ENCODE results near the gene SRSF6.

SRSF6 gene

DNA sequence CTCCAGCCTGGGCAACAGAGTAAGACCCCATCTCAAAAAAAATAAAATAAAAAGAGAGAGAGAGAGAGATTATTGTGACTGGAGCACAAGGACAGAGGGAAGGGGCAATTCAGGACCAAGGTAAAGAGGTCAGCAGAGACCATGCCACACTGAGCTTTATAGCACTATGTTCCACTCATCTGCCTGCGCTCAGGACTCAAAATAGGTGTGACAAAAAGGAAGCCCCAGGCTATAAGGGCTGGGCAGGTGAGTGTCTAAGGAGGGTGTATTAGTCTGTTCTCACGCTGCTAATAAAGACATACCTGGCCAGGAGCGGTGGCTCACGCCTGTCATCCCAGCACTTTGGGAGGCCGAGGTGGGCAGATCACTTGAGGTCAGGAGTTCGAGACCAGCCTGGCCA, 23.1 kb upstream of the SRSF6 start:
- WGBS (ENCODE audit: extremely low coverage, insufficient coverage, insufficient read length): no CpG with 5 or more reads among the region's 6 CpGs

DNA sequence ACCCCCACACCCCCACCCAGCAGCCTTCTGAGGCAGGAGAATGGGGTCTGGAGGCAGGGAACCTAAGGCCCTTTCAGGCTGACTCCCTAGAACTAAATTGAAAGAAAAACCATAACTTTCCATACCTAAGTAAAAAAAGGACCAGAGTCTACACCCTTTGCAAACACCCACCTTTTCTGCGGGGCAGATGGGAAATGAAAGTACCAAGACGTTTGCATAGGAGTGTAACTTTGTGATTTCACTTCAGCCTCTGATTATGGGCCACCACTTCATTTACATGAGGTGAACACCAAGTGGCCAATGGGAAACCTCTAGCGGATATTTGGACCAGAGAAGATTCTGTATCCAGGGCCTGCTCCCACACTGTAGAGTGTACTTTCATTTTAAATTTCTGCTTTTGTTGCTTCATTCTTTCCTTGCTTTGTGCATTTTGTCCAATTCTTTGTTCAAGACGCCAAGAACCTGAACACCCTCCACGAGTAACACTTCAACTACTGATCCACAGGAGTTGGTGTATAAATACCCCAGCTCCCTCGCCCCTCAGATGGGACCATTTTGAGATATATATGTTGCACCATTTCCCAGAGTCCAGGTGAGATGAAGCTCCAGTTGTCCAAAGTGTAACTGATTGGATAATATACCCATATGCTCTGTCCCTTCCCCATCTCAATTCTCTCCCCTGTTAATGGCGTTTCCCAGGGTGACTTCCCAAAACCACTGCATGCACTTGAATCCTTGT, 18.9 kb upstream of the SRSF6 start:
- H3K27me3 ChIP-seq (ENCODE audit: insufficient read depth, low read length): no peaks in the 10 kb centered on the region
- DNase-seq: no peak
- H3K79me2 ChIP-seq (ENCODE audit: control insufficient read depth, insufficient read depth, low read length, poor library complexity): no peaks in the 10 kb centered on the region
- H3K23ac ChIP-seq (ENCODE audit: low read length): no peak overlapping the region
- H4K8ac ChIP-seq (ENCODE audit: low read depth, low read length): no peak overlapping the region
- H3K4me1 ChIP-seq (ENCODE audit: control insufficient read depth in 1 of 2, insufficient read depth in 2 of 2, low read length in 2 of 2): no peaks in the 10 kb centered on the region
- H3K27ac ChIP-seq (ENCODE audit: low read depth, low read length): no peak overlapping the region
- no peak overlapping the region for H2AFZ ChIP-seq (ENCODE audit: insufficient read depth, low read length, poor library complexity)
- no CpG with 5 or more reads among the region's 7 CpGs for WGBS (ENCODE audit: extremely low coverage, insufficient coverage, insufficient read length)
- no peak overlapping the region for H2BK5ac ChIP-seq (ENCODE audit: low read depth, low read length, poor library complexity)
- H3K36me3 ChIP-seq (ENCODE audit: control insufficient read depth in 1 of 2, insufficient read depth in 2 of 2, low read length in 2 of 2): no peaks in the 10 kb centered on the region
- no peak overlapping the region for H3K14ac ChIP-seq (ENCODE audit: low read length)
- H3K9ac ChIP-seq (ENCODE audit: low read length): no peak overlapping the region
- H2AK5ac ChIP-seq (ENCODE audit: low read length): no peak overlapping the region
- H4K91ac ChIP-seq (ENCODE audit: low read depth, low read length): no peak overlapping the region
- H3K4ac ChIP-seq (ENCODE audit: low read depth, low read length): no peak overlapping the region
- no peak overlapping the region for H4K12ac ChIP-seq (ENCODE audit: low read depth, low read length)
- no peak overlapping the region for H2BK120ac ChIP-seq (ENCODE audit: insufficient read depth, low read length, poor library complexity)
- no peak overlapping the region for H3K18ac ChIP-seq (ENCODE audit: low read length)
- no peak overlapping the region for H3K4me3 ChIP-seq (ENCODE audit: low read depth, low read length)
- H3K9me3 ChIP-seq (ENCODE audit: insufficient read depth, low read depth, low read length): no peaks in the 10 kb centered on the region
- no peaks in the 10 kb centered on the region for H3K79me1 ChIP-seq (ENCODE audit: low read length)
- no peak overlapping the region for H3K4me2 ChIP-seq (ENCODE audit: low read length)
- H2BK12ac ChIP-seq (ENCODE audit: low read length): no peak overlapping the region

More for the DNA sequence above, 23.1 kb upstream of the SRSF6 start:
- Histone ChIP-seq H3K18ac (ENCODE audit: low read length) (no peak overlapping the region), H3K4me2 (ENCODE audit: low read length) (no peak overlapping the region), H2BK120ac (ENCODE audit: insufficient read depth, low read length, poor library complexity) (no peak overlapping the region), H3K4ac (ENCODE audit: low read depth, low read length) (no peak overlapping the region), H3K27me3 (ENCODE audit: insufficient read depth, low read length) (no peaks in the 10 kb centered on the region), H3K79me2 (ENCODE audit: control insufficient read depth, insufficient read depth, low read length, poor library complexity) (no peaks in the 10 kb centered on the region), H3K23ac (ENCODE audit: low read length) (no peak overlapping the region), H2AK5ac (ENCODE audit: low read length) (no peak overlapping the region), H2AFZ (ENCODE audit: insufficient read depth, low read length, poor library complexity) (no peak overlapping the region), H3K4me1 (ENCODE audit: control insufficient read depth in 1 of 2, insufficient read depth in 2 of 2, low read length in 2 of 2) (no peaks in the 10 kb centered on the region), H2BK5ac (ENCODE audit: low read depth, low read length, poor library complexity) (no peak overlapping the region), H2BK12ac (ENCODE audit: low read length) (no peak overlapping the region), H4K91ac (ENCODE audit: low read depth, low read length) (no peak overlapping the region), H4K8ac (ENCODE audit: low read depth, low read length) (no peak overlapping the region), H3K14ac (ENCODE audit: low read length) (no peak overlapping the region), H4K12ac (ENCODE audit: low read depth, low read length) (no peak overlapping the region), H3K79me1 (ENCODE audit: low read length) (no peaks in the 10 kb centered on the region), H3K36me3 (ENCODE audit: control insufficient read depth in 1 of 2, insufficient read depth in 2 of 2, low read length in 2 of 2) (no peaks in the 10 kb centered on the region), H3K4me3 (ENCODE audit: low read depth, low read length) (no peak overlapping the region), H3K9me3 (ENCODE audit: insufficient read depth, low read depth, low read length) (no peaks in the 10 kb centered on the region), H3K27ac (ENCODE audit: low read depth, low read length) (no peak overlapping the region), H3K9ac (ENCODE audit: low read length) (no peak overlapping the region)
- DNase-seq: no peak

DNA sequence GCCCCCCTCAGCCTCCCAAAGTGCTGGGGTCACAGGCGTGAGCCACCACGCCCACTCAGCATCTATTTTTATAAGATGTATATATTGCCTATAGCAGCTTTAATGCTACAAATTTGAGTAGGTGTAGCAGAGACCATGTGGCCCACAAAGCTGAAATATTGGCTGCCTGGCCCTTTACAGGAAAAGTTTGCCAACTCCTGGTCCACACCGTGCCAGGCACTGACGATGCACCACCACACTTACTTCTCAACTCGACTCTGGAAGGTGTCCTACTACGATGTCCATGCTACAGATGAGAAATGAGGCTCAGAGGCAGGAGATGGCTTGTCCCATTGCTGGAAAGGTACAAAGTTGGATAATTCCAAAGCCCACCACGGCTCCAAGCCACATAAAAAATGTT, 17.2 kb upstream of the SRSF6 start:
- no peak overlapping the region for H4K8ac ChIP-seq (ENCODE audit: low read depth, low read length)
- H3K4me2 ChIP-seq (ENCODE audit: low read length): no peak overlapping the region
- no peak overlapping the region for H2BK5ac ChIP-seq (ENCODE audit: low read depth, low read length, poor library complexity)
- H3K9me3 ChIP-seq (ENCODE audit: insufficient read depth, low read depth, low read length): no peaks in the 10 kb centered on the region
- H4K12ac ChIP-seq (ENCODE audit: low read depth, low read length): no peak overlapping the region
- no peaks in the 10 kb centered on the region for H3K27me3 ChIP-seq (ENCODE audit: insufficient read depth, low read length)
- no peak overlapping the region for H3K14ac ChIP-seq (ENCODE audit: low read length)
- H3K79me1 ChIP-seq (ENCODE audit: low read length): no peaks in the 10 kb centered on the region
- no peak overlapping the region for H2BK12ac ChIP-seq (ENCODE audit: low read length)
- H3K79me2 ChIP-seq (ENCODE audit: control insufficient read depth, insufficient read depth, low read length, poor library complexity): no peaks in the 10 kb centered on the region
- H3K18ac ChIP-seq (ENCODE audit: low read length): no peak overlapping the region
- no peak overlapping the region for H4K91ac ChIP-seq (ENCODE audit: low read depth, low read length)
- H2AK5ac ChIP-seq (ENCODE audit: low read length): no peak overlapping the region
- H3K9ac ChIP-seq (ENCODE audit: low read length): no peak overlapping the region
- no peaks in the 10 kb centered on the region for H3K4me1 ChIP-seq (ENCODE audit: control insufficient read depth in 1 of 2, insufficient read depth in 2 of 2, low read length in 2 of 2)
- H3K4ac ChIP-seq (ENCODE audit: low read depth, low read length): no peak overlapping the region
- DNase-seq: no peak
- H2BK120ac ChIP-seq (ENCODE audit: insufficient read depth, low read length, poor library complexity): no peak overlapping the region
- H3K23ac ChIP-seq (ENCODE audit: low read length): no peak overlapping the region
- no CpG with 5 or more reads among the region's 7 CpGs for WGBS (ENCODE audit: extremely low coverage, insufficient coverage, insufficient read length)
- H3K36me3 ChIP-seq (ENCODE audit: control insufficient read depth in 1 of 2, insufficient read depth in 2 of 2, low read length in 2 of 2): no peaks in the 10 kb centered on the region
- H3K4me3 ChIP-seq (ENCODE audit: low read depth, low read length): no peak overlapping the region
- H3K27ac ChIP-seq (ENCODE audit: low read depth, low read length): no peak overlapping the region
- no peak overlapping the region for H2AFZ ChIP-seq (ENCODE audit: insufficient read depth, low read length, poor library complexity)

DNA sequence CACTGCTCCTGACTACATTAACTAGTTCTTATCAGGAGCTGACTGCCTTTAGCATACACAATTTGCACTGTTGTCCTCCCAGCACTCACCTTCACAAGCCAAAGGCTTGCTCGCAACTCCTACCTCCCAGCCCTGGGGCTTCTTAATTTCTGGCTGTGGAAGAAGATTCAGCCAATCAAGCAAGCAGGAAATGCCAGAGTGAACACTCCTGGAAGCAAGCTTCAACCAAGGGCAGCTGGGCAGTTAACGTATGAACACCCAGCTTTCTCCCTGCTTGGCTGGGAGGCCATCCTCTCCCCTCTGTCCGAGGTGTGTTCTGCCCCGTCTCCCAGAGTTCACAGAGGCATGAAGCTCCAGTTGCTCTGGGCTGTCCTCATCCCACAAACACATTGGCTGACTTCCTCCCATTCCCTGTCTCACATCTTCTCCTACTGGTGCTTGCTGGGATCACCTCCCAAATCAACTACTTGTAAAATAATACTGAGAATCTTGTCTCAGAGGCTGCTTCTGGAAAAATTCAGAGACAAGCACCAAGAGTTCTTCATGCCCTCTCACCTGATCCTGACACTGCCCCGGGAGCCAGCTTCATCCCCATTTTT, 15.3 kb upstream of the SRSF6 start:
- no peaks in the 10 kb centered on the region for H3K27me3 ChIP-seq (ENCODE audit: insufficient read depth, low read length)
- H3K9ac ChIP-seq (ENCODE audit: low read length): no peak overlapping the region
- H3K4me1 ChIP-seq (ENCODE audit: control insufficient read depth in 1 of 2, insufficient read depth in 2 of 2, low read length in 2 of 2): no peaks in the 10 kb centered on the region
- no peak overlapping the region for H3K4me3 ChIP-seq (ENCODE audit: low read depth, low read length)
- no peak overlapping the region for H2AK5ac ChIP-seq (ENCODE audit: low read length)
- H4K12ac ChIP-seq (ENCODE audit: low read depth, low read length): no peak overlapping the region
- H3K27ac ChIP-seq (ENCODE audit: low read depth, low read length): no peak overlapping the region
- no peak for DNase-seq
- no peaks in the 10 kb centered on the region for H3K79me1 ChIP-seq (ENCODE audit: low read length)
- no peaks in the 10 kb centered on the region for H3K36me3 ChIP-seq (ENCODE audit: control insufficient read depth in 1 of 2, insufficient read depth in 2 of 2, low read length in 2 of 2)
- no peak overlapping the region for H2BK120ac ChIP-seq (ENCODE audit: insufficient read depth, low read length, poor library complexity)
- no peaks in the 10 kb centered on the region for H3K79me2 ChIP-seq (ENCODE audit: control insufficient read depth, insufficient read depth, low read length, poor library complexity)
- H2BK5ac ChIP-seq (ENCODE audit: low read depth, low read length, poor library complexity): no peak overlapping the region
- no peak overlapping the region for H2BK12ac ChIP-seq (ENCODE audit: low read length)
- no CpG with 5 or more reads among the region's 5 CpGs for WGBS (ENCODE audit: extremely low coverage, insufficient coverage, insufficient read length)
- H3K4me2 ChIP-seq (ENCODE audit: low read length): no peak overlapping the region
- no peaks in the 10 kb centered on the region for H3K9me3 ChIP-seq (ENCODE audit: insufficient read depth, low read depth, low read length)
- no peak overlapping the region for H4K8ac ChIP-seq (ENCODE audit: low read depth, low read length)
- H3K23ac ChIP-seq (ENCODE audit: low read length): no peak overlapping the region
- no peak overlapping the region for H3K18ac ChIP-seq (ENCODE audit: low read length)
- no peak overlapping the region for H4K91ac ChIP-seq (ENCODE audit: low read depth, low read length)
- no peak overlapping the region for H2AFZ ChIP-seq (ENCODE audit: insufficient read depth, low read length, poor library complexity)
- no peak overlapping the region for H3K4ac ChIP-seq (ENCODE audit: low read depth, low read length)
- H3K14ac ChIP-seq (ENCODE audit: low read length): no peak overlapping the region

All from trophoblast cell (in vitro differentiated cells and primary cell).